Fibroblast of lung (primary cell): ENCODE results near the gene PTOV1. TPM values are rescaled to one million over a fixed set of nuclear protein-coding genes. Genes with fewer than 3 reads are reported as not detected.

Source experiments
- DNase-seq, 2 donors: peaks; one replicate each; pipeline versions ENCODE4 v3.0.0 to v3.0.0-alpha.2; 2010; ENCODE audit warnings: low read depth in 2 of 2
- H2AFZ ChIP-seq: 2 replicates; pipeline ENCODE4 v1.5.1; 2012; ENCODE audit warnings: low read length, control low read depth, inconsistent platforms
- H3K27ac ChIP-seq: 2 replicates; pipeline ENCODE4 v1.5.1; 2011; ENCODE audit warnings: low read length, control low read depth; ENCODE audit not compliant: insufficient read depth
- H3K27me3 ChIP-seq: 2 replicates; pipeline ENCODE4 v1.5.1; 2011; ENCODE audit warnings: mild to moderate bottlenecking, low read length; ENCODE audit not compliant: control insufficient read depth, insufficient read depth
- H3K36me3 ChIP-seq: 2 replicates; pipeline ENCODE4 v1.5.1; 2011; ENCODE audit warnings: low read length; ENCODE audit not compliant: control insufficient read depth, insufficient read depth
- H3K4me1 ChIP-seq: 2 replicates; pipeline ENCODE4 v1.5.1; 2011; ENCODE audit warnings: low read length; ENCODE audit not compliant: control insufficient read depth, insufficient read depth; ENCODE audit errors: extremely low read depth
- H3K4me2 ChIP-seq: 2 replicates; pipeline ENCODE4 v1.5.1; 2011; ENCODE audit warnings: low read length, control low read depth; ENCODE audit not compliant: insufficient read depth; ENCODE audit errors: extremely low read depth
- H3K4me3 ChIP-seq, 4 experiments: fragments of 200-600 bp in 1 of 4; sonication (generic) in 1 of 4; replicated peaks in 1 of 4; 2 replicates each; pipeline ENCODE4 v1.5.1; 2011 to 2016; ENCODE audit warnings: low read length in 4 of 4, low read depth in 3 of 4, mild to moderate bottlenecking in 3 of 4, control low read depth in 2 of 4, inconsistent platforms in 1 of 4, mixed read lengths in 1 of 4; ENCODE audit not compliant: insufficient read depth in 1 of 4; ENCODE audit errors: control extremely low read depth in 1 of 4
- H3K79me2 ChIP-seq: 2 replicates; pipeline ENCODE4 v1.5.1; 2012; ENCODE audit warnings: mild to moderate bottlenecking, low read length, inconsistent platforms; ENCODE audit not compliant: control insufficient read depth, insufficient read depth
- H3K9ac ChIP-seq: 2 replicates; pipeline ENCODE4 v1.5.1; 2011; ENCODE audit warnings: mild to moderate bottlenecking, low read length, control low read depth; ENCODE audit not compliant: insufficient read depth
- H3K9me3 ChIP-seq: 2 replicates; pipeline ENCODE4 v1.5.1; 2012; ENCODE audit warnings: low read depth, low read length; ENCODE audit not compliant: control insufficient read depth, insufficient read depth
- H4K20me1 ChIP-seq: 2 replicates; pipeline ENCODE4 v1.5.1; 2011; ENCODE audit warnings: low read length; ENCODE audit not compliant: control insufficient read depth, insufficient read depth; ENCODE audit errors: extremely low read depth
- EZH2 ChIP-seq: IDR thresholded peaks from 2 replicates; pipeline ENCODE4 v1.5.1; 2012; ENCODE audit warnings: low read length, control low read depth, mild to moderate bottlenecking; ENCODE audit errors: missing control alignments
- polyA plus RNA-seq, 2 donors: library from polyadenylated mRNA; depleted of rRNA in 1 of 2; stranded (reverse) in 1 of 2; unstranded in 1 of 2; fragments of >200 nt; gene quantifications; 2 replicates each; pipeline ENCODE4 v1.2.1, GENCODE V29; 2011 to 2012; ENCODE audit warnings: missing spikeins in 1 of 2
- total RNA-seq: library from RNA; depleted of rRNA; stranded (reverse); fragments of >200 nt; gene quantifications from 2 replicates; pipeline ENCODE4 v1.2.1, GENCODE V29; 2014
- TF ChIP-seq, protein P1 (sequence below), 2 donors: IDR thresholded peaks in 1 of 2; conservative IDR thresholded peaks in 1 of 2; 1 replicate in 1 of 2; 2 replicates in 1 of 2; pipeline ENCODE4 v1.5.1; 2011 to 2012; ENCODE audit warnings: low read length in 2 of 2, control low read depth in 1 of 2, inconsistent platforms in 1 of 2, low read depth in 1 of 2, mild to moderate bottlenecking in 1 of 2

The PTOV1 gene
- total and polyA plus RNA-seq, 2 donors (not counting 1 experiment from before 2014, with no cell fraction given): 41.1 to 56.0 TPM

DNA sequence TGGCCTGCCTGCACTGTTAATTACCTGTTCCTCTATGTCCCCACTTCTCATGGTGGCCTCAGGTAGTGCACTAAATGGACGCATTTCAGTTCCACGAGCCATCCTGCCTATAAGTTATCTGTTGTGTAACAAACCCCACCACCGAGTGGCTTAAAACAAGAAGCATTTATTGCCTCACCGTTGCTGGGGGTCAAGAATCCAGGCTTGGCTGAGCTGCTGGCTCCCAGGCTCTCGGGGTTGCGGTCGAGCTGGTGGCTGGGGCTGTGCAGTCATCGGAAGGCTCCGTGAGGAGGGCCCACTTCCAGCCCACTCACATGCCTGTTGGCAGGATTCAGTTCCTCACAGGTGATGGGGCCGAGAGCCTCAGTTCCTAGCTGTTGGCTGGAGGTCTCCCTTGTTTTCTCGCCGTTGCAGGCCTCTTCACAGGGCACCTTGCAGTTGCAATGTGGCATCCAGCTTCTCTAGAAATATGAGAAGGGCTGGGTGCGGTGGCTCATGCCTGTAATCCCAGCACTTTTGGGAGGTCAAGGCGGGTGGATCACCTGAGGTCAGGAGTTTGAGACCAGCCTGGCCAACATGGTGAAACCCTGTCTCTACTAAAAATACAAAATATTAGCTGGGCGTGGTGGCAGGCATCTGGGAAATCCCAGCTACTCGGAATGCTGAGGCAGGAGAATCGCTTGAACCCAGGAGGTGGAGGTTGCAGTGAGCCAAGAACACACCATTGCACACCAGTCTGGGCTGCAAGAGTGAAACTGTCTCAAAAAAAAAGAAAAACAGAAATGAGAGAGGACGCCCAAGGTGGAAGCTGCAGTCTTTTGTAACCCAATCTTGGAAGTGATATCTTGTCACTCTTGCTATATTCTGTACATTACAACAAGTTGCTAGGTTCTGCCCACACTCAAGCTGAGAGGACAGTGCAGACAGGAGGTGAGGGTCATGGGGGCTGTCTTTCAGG, 6.5 kb upstream of the PTOV1 start:
- Histone ChIP-seq H3K27me3 (no peaks in the 10 kb centered on the region), H3K9ac (no peak overlapping the region), H2AFZ (no peak overlapping the region), H3K4me3 (no peak overlapping the region), H4K20me1 (no peaks in the 10 kb centered on the region), H3K79me2 (no peaks in the 10 kb centered on the region), H3K4me1 (no peaks in the 10 kb centered on the region), H3K36me3 (no peaks in the 10 kb centered on the region), H3K27ac (no peak overlapping the region), H3K9me3 (no peaks in the 10 kb centered on the region), H3K4me2 (no peak overlapping the region)
- TF ChIP-seq, protein P1, sequence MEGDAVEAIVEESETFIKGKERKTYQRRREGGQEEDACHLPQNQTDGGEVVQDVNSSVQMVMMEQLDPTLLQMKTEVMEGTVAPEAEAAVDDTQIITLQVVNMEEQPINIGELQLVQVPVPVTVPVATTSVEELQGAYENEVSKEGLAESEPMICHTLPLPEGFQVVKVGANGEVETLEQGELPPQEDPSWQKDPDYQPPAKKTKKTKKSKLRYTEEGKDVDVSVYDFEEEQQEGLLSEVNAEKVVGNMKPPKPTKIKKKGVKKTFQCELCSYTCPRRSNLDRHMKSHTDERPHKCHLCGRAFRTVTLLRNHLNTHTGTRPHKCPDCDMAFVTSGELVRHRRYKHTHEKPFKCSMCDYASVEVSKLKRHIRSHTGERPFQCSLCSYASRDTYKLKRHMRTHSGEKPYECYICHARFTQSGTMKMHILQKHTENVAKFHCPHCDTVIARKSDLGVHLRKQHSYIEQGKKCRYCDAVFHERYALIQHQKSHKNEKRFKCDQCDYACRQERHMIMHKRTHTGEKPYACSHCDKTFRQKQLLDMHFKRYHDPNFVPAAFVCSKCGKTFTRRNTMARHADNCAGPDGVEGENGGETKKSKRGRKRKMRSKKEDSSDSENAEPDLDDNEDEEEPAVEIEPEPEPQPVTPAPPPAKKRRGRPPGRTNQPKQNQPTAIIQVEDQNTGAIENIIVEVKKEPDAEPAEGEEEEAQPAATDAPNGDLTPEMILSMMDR (conservative IDR thresholded peaks at IDR 0.05 in 1 of 2, IDR thresholded peaks at IDR 0.05 in 1 of 2; ENCODE audit: low read depth in 1 of 2, low read length in 2 of 2): no peak
- no peak for TF ChIP-seq EZH2
- no peak for DNase-seq

DNA sequence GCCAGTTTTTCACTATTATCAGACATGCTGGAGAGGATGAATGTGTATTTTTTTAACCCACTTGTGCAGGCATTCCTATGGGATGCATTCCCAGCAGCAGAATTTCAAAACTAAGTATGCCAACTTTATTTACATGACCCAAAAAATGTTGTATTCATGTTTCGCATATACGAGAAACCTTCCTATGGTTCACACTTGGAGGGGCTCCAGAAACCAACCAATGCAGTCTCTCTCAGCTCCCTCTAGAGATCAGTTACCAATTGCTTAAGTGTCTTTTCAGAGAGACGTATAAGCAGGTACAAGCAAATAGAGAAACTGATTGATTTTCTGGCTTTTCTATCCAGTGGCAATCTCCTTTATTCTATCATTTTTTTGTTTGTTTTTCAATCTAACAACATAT, 5.5 kb upstream of the PTOV1 start:
- H2AFZ ChIP-seq: no peak overlapping the region
- H4K20me1 ChIP-seq: no peaks in the 10 kb centered on the region

DNA sequence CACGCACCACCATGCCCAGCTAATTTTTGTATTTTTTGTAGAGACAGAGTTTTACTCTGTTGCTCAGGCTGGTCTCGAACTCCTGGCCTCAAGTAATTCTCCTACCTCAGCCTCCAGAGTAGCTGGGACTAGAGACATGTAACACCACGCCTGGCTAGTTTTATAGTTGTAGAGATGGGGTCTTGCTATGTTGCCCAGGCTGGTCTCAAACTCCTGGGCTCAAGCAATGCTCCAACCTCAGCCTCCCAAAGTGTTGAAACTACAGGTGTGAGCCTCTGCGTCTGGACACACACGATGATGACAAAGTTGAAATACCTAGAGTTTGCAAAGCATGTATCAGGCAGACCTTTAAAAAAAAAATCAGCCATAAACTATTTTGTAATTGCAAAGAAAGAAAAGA, 4.6 kb upstream of the PTOV1 start:
- H3K27ac ChIP-seq: no peak overlapping the region
- H3K4me1 ChIP-seq: peaks cover 4% of the 10 kb centered on the region
- DNase-seq: no peak
- no peaks in the 10 kb centered on the region for H3K36me3 ChIP-seq
- H2AFZ ChIP-seq: no peak overlapping the region
- TF ChIP-seq, protein P1 (conservative IDR thresholded peaks at IDR 0.05 in 1 of 2, IDR thresholded peaks at IDR 0.05 in 1 of 2; ENCODE audit: low read depth in 1 of 2, low read length in 2 of 2): no peak
- TF ChIP-seq EZH2: no peak
- no peaks in the 10 kb centered on the region for H3K79me2 ChIP-seq
- H3K4me3 ChIP-seq: no peak overlapping the region
- H4K20me1 ChIP-seq: no peaks in the 10 kb centered on the region
- no peaks in the 10 kb centered on the region for H3K27me3 ChIP-seq
- H3K9ac ChIP-seq: no peak overlapping the region
- H3K4me2 ChIP-seq: no peak overlapping the region
- no peaks in the 10 kb centered on the region for H3K9me3 ChIP-seq

More for the DNA sequence above, 5.5 kb upstream of the PTOV1 start:
- peak in 1 of 2 donors; percentile 43 for DNase-seq
- Histone ChIP-seq H3K27me3 (no peaks in the 10 kb centered on the region), H3K4me3 (no peak overlapping the region), H3K9ac (no peak overlapping the region), H3K9me3 (no peaks in the 10 kb centered on the region), H3K79me2 (no peaks in the 10 kb centered on the region), H3K4me2 (no peak overlapping the region), H3K27ac (no peak overlapping the region), H3K36me3 (no peaks in the 10 kb centered on the region), H3K4me1 (peaks cover 3% of the 10 kb centered on the region)
- TF ChIP-seq EZH2: no peak
- TF ChIP-seq, protein P1 (conservative IDR thresholded peaks at IDR 0.05 in 1 of 2, IDR thresholded peaks at IDR 0.05 in 1 of 2; ENCODE audit: low read depth in 1 of 2, low read length in 2 of 2): peak in 1 of 2 donors; percentile 19
